Measurements from ENCODE around the gene CAV3. TPM values are rescaled to one million over a fixed set of nuclear protein-coding genes. Genes with fewer than 3 reads are reported as not detected.

The CAV3 gene
- total RNA-seq, 1 experiment from 2014 or later, result not detected

DNA sequence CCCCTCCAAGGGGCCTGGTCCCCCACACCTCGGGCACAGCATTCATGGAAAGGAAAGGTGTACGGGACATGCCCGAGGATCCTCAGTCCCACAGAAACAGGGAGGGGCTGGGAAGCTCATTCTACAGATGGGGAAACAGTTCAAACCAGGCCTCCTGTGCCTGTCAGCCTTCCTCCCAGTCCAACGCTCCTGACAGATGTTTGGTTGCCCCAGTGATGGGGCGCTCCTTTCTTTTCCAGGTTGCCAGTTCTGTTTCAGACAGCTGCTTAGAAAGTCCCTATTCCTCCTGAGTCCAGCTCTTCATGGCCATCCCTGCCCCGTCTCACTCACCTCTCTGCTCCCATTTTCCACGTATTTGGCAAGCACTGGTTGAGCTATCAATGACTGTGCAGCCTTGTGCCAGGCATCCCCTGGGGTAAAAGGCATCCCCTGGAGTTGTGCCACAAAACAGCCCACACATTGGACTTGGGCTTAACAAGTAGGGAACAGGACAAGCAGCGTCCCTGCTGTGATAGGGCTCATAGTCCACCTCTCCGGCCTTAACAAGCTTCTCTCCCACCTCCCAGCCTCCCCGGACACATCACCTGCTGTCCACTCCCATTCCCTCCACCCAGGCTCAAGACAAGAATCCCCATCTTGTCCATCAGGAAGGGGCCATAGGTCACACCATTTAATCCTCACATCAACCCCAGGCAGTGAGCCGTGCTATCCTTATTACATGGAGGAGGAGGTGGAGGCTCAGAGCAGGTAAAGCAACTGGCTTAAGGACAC, 29.2 kb downstream of the CAV3 start:
- Mint-ChIP-seq H3K4me3 (ENCODE audit: unreplicated experiment) (no peak overlapping the region), H3K4me1 (ENCODE audit: low read depth, unreplicated experiment) (no peaks in the 10 kb centered on the region), H3K27me3 (ENCODE audit: insufficient read depth, unreplicated experiment) (no peaks in the 10 kb centered on the region), H3K27ac (ENCODE audit: unreplicated experiment) (no peak overlapping the region), H3K9me3 (ENCODE audit: unreplicated experiment) (no peaks in the 10 kb centered on the region), H3K36me3 (ENCODE audit: insufficient read depth, unreplicated experiment) (peaks cover 6% of the 10 kb centered on the region)
- no peaks in the 10 kb centered on the region for H3K36me3 ChIP-seq (ENCODE audit: control insufficient read depth, insufficient read depth, low read length)
- no TSS peak for BruUV-seq (replicated peaks)
- POLR2A ChIA-PET, result no interaction called here
- no peak for DNase-seq
- no peaks in the 10 kb centered on the region for H3K27me3 ChIP-seq (replicated peaks; ENCODE audit: control insufficient read depth, insufficient read depth, low read length)
- H3K4me1 ChIP-seq, result 0 out of 2 replicates have a peak, but pooled peaks cover 3% of the 10 kb centered on the region
- CTCF ChIA-PET, result no interaction called here
- intact Hi-C loops (cut with micrococcal nuclease; ENCODE audit: unreplicated experiment), result loop anchor here (10.0 kb wide), 1 partner anchor 318 kb away; no protein-coding TSS in a partner anchor
- TF ChIP-seq, protein P1, sequence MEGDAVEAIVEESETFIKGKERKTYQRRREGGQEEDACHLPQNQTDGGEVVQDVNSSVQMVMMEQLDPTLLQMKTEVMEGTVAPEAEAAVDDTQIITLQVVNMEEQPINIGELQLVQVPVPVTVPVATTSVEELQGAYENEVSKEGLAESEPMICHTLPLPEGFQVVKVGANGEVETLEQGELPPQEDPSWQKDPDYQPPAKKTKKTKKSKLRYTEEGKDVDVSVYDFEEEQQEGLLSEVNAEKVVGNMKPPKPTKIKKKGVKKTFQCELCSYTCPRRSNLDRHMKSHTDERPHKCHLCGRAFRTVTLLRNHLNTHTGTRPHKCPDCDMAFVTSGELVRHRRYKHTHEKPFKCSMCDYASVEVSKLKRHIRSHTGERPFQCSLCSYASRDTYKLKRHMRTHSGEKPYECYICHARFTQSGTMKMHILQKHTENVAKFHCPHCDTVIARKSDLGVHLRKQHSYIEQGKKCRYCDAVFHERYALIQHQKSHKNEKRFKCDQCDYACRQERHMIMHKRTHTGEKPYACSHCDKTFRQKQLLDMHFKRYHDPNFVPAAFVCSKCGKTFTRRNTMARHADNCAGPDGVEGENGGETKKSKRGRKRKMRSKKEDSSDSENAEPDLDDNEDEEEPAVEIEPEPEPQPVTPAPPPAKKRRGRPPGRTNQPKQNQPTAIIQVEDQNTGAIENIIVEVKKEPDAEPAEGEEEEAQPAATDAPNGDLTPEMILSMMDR (IDR thresholded peaks at IDR 0.05; ENCODE audit: insufficient read depth in 1 of 2, low read depth in 1 of 2, low read length in 1 of 2, severe bottlenecking in 1 of 2, unreplicated experiment in 1 of 2), result no peak
- H3K9me3 ChIP-seq, result no peaks in the 10 kb centered on the region
- H3K4me3 ChIP-seq (ENCODE audit: low read depth, low read length), result no peak overlapping the region

DNA sequence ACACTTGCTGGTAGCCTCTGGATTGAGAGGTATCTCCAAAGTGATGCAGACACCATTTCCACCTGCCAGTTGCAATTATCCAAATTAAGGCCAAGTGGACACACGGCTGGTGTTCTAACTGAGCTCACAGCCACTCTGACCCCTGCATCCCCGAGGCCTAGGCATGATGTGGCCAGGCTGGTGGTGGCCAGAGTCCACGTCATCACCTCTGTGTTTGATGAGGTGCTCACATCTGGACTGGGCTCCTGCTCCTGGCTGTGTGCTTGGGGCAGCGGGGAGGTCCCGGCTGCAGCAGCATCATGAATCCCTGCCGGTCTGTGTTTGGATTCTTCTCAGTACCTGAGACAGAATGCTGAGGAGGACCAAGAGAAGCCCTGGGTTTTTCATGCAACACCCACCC, 30.9 kb downstream of the CAV3 start:
- peaks cover 3% of the 10 kb centered on the region for H3K4me1 Mint-ChIP-seq (ENCODE audit: low read depth, unreplicated experiment)
- intact Hi-C loops (cut with micrococcal nuclease; ENCODE audit: unreplicated experiment), result loop anchor here (10.0 kb wide), 1 partner anchor 320 kb away; no protein-coding TSS in a partner anchor
- peaks cover 6% of the 10 kb centered on the region for H3K36me3 Mint-ChIP-seq (ENCODE audit: insufficient read depth, unreplicated experiment)
- H3K27me3 Mint-ChIP-seq (ENCODE audit: insufficient read depth, unreplicated experiment), result peaks cover 5% of the 10 kb centered on the region
- TF ChIP-seq, protein P1 (IDR thresholded peaks at IDR 0.05; ENCODE audit: insufficient read depth in 1 of 2, low read depth in 1 of 2, low read length in 1 of 2, severe bottlenecking in 1 of 2, unreplicated experiment in 1 of 2), result no peak
- Histone ChIP-seq H3K9me3 (no peaks in the 10 kb centered on the region), H3K4me1 (peaks cover 9% of the 10 kb centered on the region; the same call in 1 of the 2 replicates), H3K36me3 (ENCODE audit: control insufficient read depth, insufficient read depth, low read length) (no peaks in the 10 kb centered on the region), H3K27me3 (replicated peaks; ENCODE audit: control insufficient read depth, insufficient read depth, low read length) (no peaks in the 10 kb centered on the region; the same call in 1 of the 2 replicates), H3K4me3 (ENCODE audit: low read depth, low read length) (no peak overlapping the region)
- no peak for DNase-seq
- CTCF ChIA-PET, result no interaction called here
- no peak overlapping the region for H3K27ac Mint-ChIP-seq (ENCODE audit: unreplicated experiment)
- no peaks in the 10 kb centered on the region for H3K9me3 Mint-ChIP-seq (ENCODE audit: unreplicated experiment)
- no peak overlapping the region for H3K4me3 Mint-ChIP-seq (ENCODE audit: unreplicated experiment)
- POLR2A ChIA-PET, result no interaction called here
- no TSS peak for BruUV-seq (replicated peaks)

DNA sequence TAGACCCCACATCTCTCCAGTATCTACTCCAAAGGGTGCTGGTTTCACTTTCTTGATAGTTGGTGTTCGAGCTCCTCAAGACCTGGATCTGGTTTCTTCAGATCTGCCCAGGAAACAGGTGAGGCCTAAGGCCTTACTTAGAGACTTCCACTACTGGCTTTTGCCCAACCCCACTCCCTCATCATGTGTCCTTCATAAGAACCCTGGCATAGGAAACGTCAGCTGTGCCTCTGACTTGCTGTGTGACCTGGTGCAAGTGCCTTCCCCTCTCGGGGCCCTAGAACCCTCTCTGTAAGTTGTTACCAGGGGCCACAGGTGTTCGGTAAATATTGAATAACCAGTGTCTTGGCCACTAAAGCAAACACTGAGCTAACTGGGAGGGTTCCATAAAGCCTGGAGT, 31.9 kb downstream of the CAV3 start:
- intact Hi-C loops (cut with micrococcal nuclease; ENCODE audit: unreplicated experiment), result loop anchor here (5.0 to 10.0 kb wide), 4 partner anchors 83 to 321 kb away; no protein-coding TSS in a partner anchor
- TF ChIP-seq, protein P1 (IDR thresholded peaks at IDR 0.05; ENCODE audit: insufficient read depth in 1 of 2, low read depth in 1 of 2, low read length in 1 of 2, severe bottlenecking in 1 of 2, unreplicated experiment in 1 of 2), result no peak
- POLR2A ChIA-PET, result no interaction called here

More for the DNA sequence above, 31.9 kb downstream of the CAV3 start:
- Mint-ChIP-seq H3K27ac (ENCODE audit: unreplicated experiment) (no peak overlapping the region), H3K36me3 (ENCODE audit: insufficient read depth, unreplicated experiment) (peaks cover 6% of the 10 kb centered on the region), H3K27me3 (ENCODE audit: insufficient read depth, unreplicated experiment) (peaks cover 8% of the 10 kb centered on the region), H3K9me3 (ENCODE audit: unreplicated experiment) (no peaks in the 10 kb centered on the region), H3K4me1 (ENCODE audit: low read depth, unreplicated experiment) (peaks cover 6% of the 10 kb centered on the region), H3K4me3 (ENCODE audit: unreplicated experiment) (no peak overlapping the region)
- no peak overlapping the region for H3K4me3 ChIP-seq (ENCODE audit: low read depth, low read length)
- DNase-seq, result no peak
- H3K4me1 ChIP-seq, result peaks cover 9% of the 10 kb centered on the region; the same call in 1 of the 2 replicates
- no peaks in the 10 kb centered on the region for H3K36me3 ChIP-seq (ENCODE audit: control insufficient read depth, insufficient read depth, low read length)
- CTCF ChIA-PET, result no interaction called here
- no peaks in the 10 kb centered on the region; the same call in 1 of the 2 replicates for H3K27me3 ChIP-seq (replicated peaks; ENCODE audit: control insufficient read depth, insufficient read depth, low read length)
- no TSS peak for BruUV-seq (replicated peaks)
- no peaks in the 10 kb centered on the region for H3K9me3 ChIP-seq

All from Caco-2 (cell line).